HepG2 (cell line): ENCODE results near the gene CENPC. TPM values are rescaled to one million over a fixed set of nuclear protein-coding genes. Genes with fewer than 3 reads are reported as not detected.

ENCODE experiments used
- ARID3A ChIP-seq: IDR thresholded peaks from 2 replicates; pipeline ENCODE4 v1.6.1; 2012; ENCODE audit warnings: low read depth, low read length, improper control_type of control experiment
- ARID5B ChIP-seq: IDR thresholded peaks from 2 replicates; pipeline ENCODE4 v1.4.0; 2020; ENCODE audit warnings: mild to moderate bottlenecking, missing genetic modification reagents
- GABPA ChIP-seq, 2 experiments: IDR thresholded peaks; 2 replicates each; pipeline ENCODE4 v1.6.1; 2011 to 2016; ENCODE audit warnings: low read depth in 2 of 2, low read length in 1 of 2, missing biosample characterization in 1 of 2, missing genetic modification characterization in 1 of 2
- NCOA1 ChIP-seq: sonication (generic); formaldehyde crosslinking; IDR thresholded peaks from 2 replicates; pipeline ENCODE4 v1.9.0; 2021; ENCODE audit warnings: missing genetic modification reagents
- NR0B2 ChIP-seq: sonication (generic); formaldehyde crosslinking; IDR thresholded peaks from 2 replicates; pipeline ENCODE4 v1.4.0; 2020; ENCODE audit warnings: mild to moderate bottlenecking, missing genetic modification reagents
- NR2C2 ChIP-seq: sonication (generic); formaldehyde crosslinking; IDR thresholded peaks from 2 replicates; pipeline ENCODE4 v1.4.0; 2020; ENCODE audit warnings: missing genetic modification reagents, mild to moderate bottlenecking, moderate library complexity, borderline replicate concordance
- PHF21A ChIP-seq: sonication (generic); formaldehyde crosslinking; IDR thresholded peaks from 2 replicates; pipeline ENCODE4 v1.5.0; 2020; ENCODE audit warnings: mild to moderate bottlenecking, missing genetic modification reagents
- POGK ChIP-seq: sonication (generic); formaldehyde crosslinking; conservative IDR thresholded peaks from 2 replicates; pipeline ENCODE4 v1.8.0; 2022; ENCODE audit warnings: mild to moderate bottlenecking, moderate library complexity, missing genetic modification reagents
- SP2 ChIP-seq: sonication (generic); formaldehyde crosslinking; IDR thresholded peaks from 2 replicates; pipeline ENCODE4 v1.5.1; 2020; ENCODE audit warnings: mild to moderate bottlenecking, missing genetic modification reagents
- SRSF4 ChIP-seq: fragments of 200-400 bp; formaldehyde crosslinking; IDR thresholded peaks from one replicate; pipeline ENCODE4 v1.6.1; 2018; ENCODE audit warnings: mild to moderate bottlenecking, low read depth, low read length, moderate library complexity; ENCODE audit not compliant: poor library complexity, severe bottlenecking
- TCF7 ChIP-seq: sonication (generic); IDR thresholded peaks from 2 replicates; pipeline ENCODE4 v1.6.1; 2016; ENCODE audit warnings: antibody characterized with exemption, low read depth
- TRAFD1 ChIP-seq: sonication (generic); formaldehyde crosslinking; IDR thresholded peaks from 2 replicates; pipeline ENCODE4 v1.5.1; 2020; ENCODE audit warnings: missing genetic modification reagents, mild to moderate bottlenecking, borderline replicate concordance
- ZBTB21 ChIP-seq: sonication (generic); formaldehyde crosslinking; IDR thresholded peaks from 2 replicates; pipeline ENCODE4 v1.4.0; 2020; ENCODE audit warnings: missing genetic modification reagents
- ZBTB8A ChIP-seq: sonication (generic); formaldehyde crosslinking; IDR thresholded peaks from 2 replicates; pipeline ENCODE4 v1.4.0; 2020; ENCODE audit warnings: mild to moderate bottlenecking, low read depth, missing genetic modification reagents, borderline replicate concordance
- ZMYM2 ChIP-seq: sonication (generic); formaldehyde crosslinking; IDR thresholded peaks from 2 replicates; pipeline ENCODE4 v1.8.0; 2022; ENCODE audit warnings: mild to moderate bottlenecking, missing genetic modification reagents
- ZNF274 ChIP-seq: sonication (generic); formaldehyde crosslinking; IDR thresholded peaks from 2 replicates; pipeline ENCODE4 v1.5.1; 2020; ENCODE audit warnings: mild to moderate bottlenecking, missing genetic modification reagents
- ZNF331 ChIP-seq: sonication (generic); formaldehyde crosslinking; IDR thresholded peaks from 2 replicates; pipeline ENCODE4 v1.4.0; 2020; ENCODE audit warnings: missing genetic modification reagents
- ZNF749 ChIP-seq: sonication (generic); formaldehyde crosslinking; IDR thresholded peaks from 2 replicates; pipeline ENCODE4 v1.8.0; 2022; ENCODE audit warnings: mild to moderate bottlenecking, missing genetic modification reagents, moderate library complexity, borderline replicate concordance
- polyA plus RNA-seq, 8 experiments: library from polyadenylated mRNA; depleted of rRNA in 3 of 8; stranded (reverse) in 7 of 8; unstranded in 1 of 8; fragments of >200 nt; fragmentation: Illumina TruSeq in 4 of 8; extraction: Trizol in 4 of 8; gene quantifications; 2 replicates each; pipeline versions ENCODE4 v1.2.1 to v1.2.3, GENCODE V29; 2011 to 2016; ENCODE audit warnings: low read depth in 4 of 8, missing spikeins in 1 of 8, mixed read lengths in 1 of 8; ENCODE audit not compliant: insufficient read depth in 1 of 8
- total RNA-seq, 5 experiments: library from RNA; depleted of rRNA; stranded (reverse); fragments of >200 nt; fragmentation: Illumina TruSeq; extraction: Trizol; gene quantifications; 2 replicates each; pipeline ENCODE4 v1.2.3, GENCODE V29; 2016; ENCODE audit warnings: low read depth in 1 of 5

CENPC gene
- total and polyA plus RNA-seq, 2 of the 13 experiments (the other 11 are each of a cell fraction or from before 2014, with no cell fraction given), result 4.7 to 16.4 TPM

- peak; percentile 62; the same call in 1 of the 2 replicates for TF ChIP-seq POGK
- peak; percentile 34; the same call in 1 of the 2 replicates for TF ChIP-seq ARID5B (CRISPR knock-in tag)
- TF ChIP-seq SRSF4, result no peak
- TF ChIP-seq NCOA1 (CRISPR knock-in tag), result no peak
- TF ChIP-seq SP2 (CRISPR knock-in tag), result peak; percentile 70
- no peak for TF ChIP-seq ZBTB21
- TF ChIP-seq TRAFD1, result no peak
- no peak for TF ChIP-seq ZBTB8A
- no peak; the same call in 1 of the 2 replicates for TF ChIP-seq GABPA (IDR thresholded peaks at IDR 0.05; ENCODE audit: low read depth, low read length)
- TF ChIP-seq GABPA (CRISPR knock-in tag; IDR thresholded peaks at IDR 0.05; ENCODE audit: low read depth), result peak; percentile 71
- TF ChIP-seq TCF7, result no peak
- TF ChIP-seq ZMYM2 (CRISPR knock-in tag), result peak; percentile 60; the same call in 1 of the 2 replicates
- peak; percentile 86 for TF ChIP-seq PHF21A (CRISPR knock-in tag)
- peak; percentile 73; the same call in 1 of the 2 replicates for TF ChIP-seq ZNF749 (CRISPR knock-in tag)
- TF ChIP-seq NR0B2 (CRISPR knock-in tag), result 0 out of 2 replicates have a peak, but pooled peaks have one; percentile 19
- TF ChIP-seq NR2C2, result peak; percentile 67
- peak; percentile 66; the same call in 1 of the 2 replicates for TF ChIP-seq ZNF274 (CRISPR knock-in tag)
- no peak; the same call in 1 of the 2 replicates for TF ChIP-seq ARID3A
- TF ChIP-seq ZNF331 (CRISPR knock-in tag), result peak; percentile 63; the same call in 1 of the 2 replicates
Observed at GRCh38 chr4:67545199-67546003, at the start of gene CENPC (continued).
